H1 (cell line): ENCODE data around the gene SNF8. TPM values are rescaled to one million over a fixed set of nuclear protein-coding genes. Genes with fewer than 3 reads are reported as not detected.

ENCODE experiments used
- EGR1 ChIP-seq: IDR thresholded peaks from 2 replicates; pipeline ENCODE4 v1.6.1; 2011; ENCODE audit warnings: low read depth, low read length, borderline replicate concordance
- GTF2F1 ChIP-seq: IDR thresholded peaks from 2 replicates; pipeline ENCODE4 v1.6.1; 2012; ENCODE audit warnings: low read depth, low read length, improper control_type of control experiment, borderline replicate concordance
- KDM4A ChIP-seq: IDR thresholded peaks from one replicate; pipeline ENCODE4 v1.7.1; 2012; ENCODE audit warnings: low read depth, mild to moderate bottlenecking, moderate library complexity, low read length, inconsistent platforms; ENCODE audit not compliant: severe bottlenecking
- KDM5A ChIP-seq: fragments of 200-600 bp; IDR thresholded peaks from 2 replicates; pipeline ENCODE4 v1.7.1; 2012; ENCODE audit warnings: mild to moderate bottlenecking, low read length, inconsistent platforms, mixed read lengths
- MAFK ChIP-seq: IDR thresholded peaks from 2 replicates; pipeline ENCODE4 v1.6.1; 2012; ENCODE audit warnings: low read depth, mild to moderate bottlenecking, improper control_type of control experiment, low read length
- NANOG ChIP-seq: IDR thresholded peaks from 2 replicates; pipeline ENCODE4 v1.6.1; 2011; ENCODE audit warnings: low read length, low read depth, mild to moderate bottlenecking, inconsistent platforms; ENCODE audit not compliant: insufficient read depth, poor library complexity, severe bottlenecking
- PHF8 ChIP-seq: fragments of 200-600 bp; sonication (generic); conservative IDR thresholded peaks from 2 replicates; pipeline ENCODE4 v1.7.1; 2012; ENCODE audit warnings: low read depth, mild to moderate bottlenecking, inconsistent platforms, low read length, moderate library complexity
- POLR2A ChIP-seq, 2 experiments: IDR thresholded peaks; 1 replicate in 1 of 2; 2 replicates in 1 of 2; pipeline ENCODE4 v1.6.1; 2011; ENCODE audit warnings: low read depth in 2 of 2, low read length in 2 of 2, mild to moderate bottlenecking in 2 of 2; ENCODE audit errors: control extremely low read depth in 1 of 2
- POLR2AphosphoS5 ChIP-seq: IDR thresholded peaks from 2 replicates; pipeline ENCODE4 v1.6.1; 2011; ENCODE audit warnings: low read depth, low read length
- POU5F1 ChIP-seq: IDR thresholded peaks from 2 replicates; pipeline ENCODE4 v1.6.1; 2011; ENCODE audit warnings: low read depth, mild to moderate bottlenecking, low read length, moderate library complexity
- SAP30 ChIP-seq: fragments of 300-600 bp; sonication (generic); IDR thresholded peaks from 2 replicates; pipeline ENCODE4 v1.7.1; 2012; ENCODE audit warnings: low read length, moderate library complexity, mild to moderate bottlenecking, inconsistent platforms; ENCODE audit not compliant: insufficient read depth, insufficient replicate concordance
- SIN3A ChIP-seq, 2 experiments: IDR thresholded peaks in 1 of 2; conservative IDR thresholded peaks in 1 of 2; 2 replicates each; pipeline ENCODE4 v1.6.1; 2011 to 2012; ENCODE audit warnings: low read length in 2 of 2, improper control_type of control experiment in 1 of 2, low read depth in 1 of 2, mild to moderate bottlenecking in 1 of 2
- SP1 ChIP-seq: IDR thresholded peaks from 2 replicates; pipeline ENCODE4 v1.6.1; 2011; ENCODE audit warnings: low read depth, low read length
- SP4 ChIP-seq: IDR thresholded peaks from 2 replicates; pipeline ENCODE4 v1.6.1; 2012; ENCODE audit warnings: low read length, inconsistent platforms
- TAF1 ChIP-seq: IDR thresholded peaks from 2 replicates; pipeline ENCODE4 v1.6.1; 2011; ENCODE audit warnings: mild to moderate bottlenecking, low read depth, low read length
- TBP ChIP-seq: IDR thresholded peaks from 2 replicates; pipeline ENCODE4 v1.6.1; 2011; ENCODE audit warnings: low read depth, low read length, improper control_type of control experiment
- YY1 ChIP-seq: IDR thresholded peaks from 2 replicates; pipeline ENCODE4 v1.6.1; 2011; ENCODE audit warnings: low read depth, mild to moderate bottlenecking, low read length
- polyA plus RNA-seq, 7 experiments: library from polyadenylated mRNA; depleted of rRNA in 3 of 7; stranded (reverse) in 5 of 7; unstranded in 2 of 7; fragments of >200 nt in 5 of 7; fragments of 200-250 nt in 2 of 7; gene quantifications; 1 replicate in 5 of 7; 2 replicates in 1 of 7; 4 replicates in 1 of 7; pipeline versions ENCODE4 v1.2.1 to v1.2.3, GENCODE V29; 2011 to 2013; ENCODE audit warnings: missing spikeins in 2 of 7, mixed read lengths in 2 of 7
- total RNA-seq: library from RNA; stranded (reverse); fragmentation: NEBNext Ultra II Directional; extraction: Animal tissue kit (Norgen Biotek cat#: 25700); gene quantifications from 2 replicates; pipeline ENCODE4 v1.2.1, GENCODE V29; 2021
- TF ChIP-seq, protein P1 (sequence below): IDR thresholded peaks from 2 replicates; pipeline ENCODE4 v1.6.1; 2012; ENCODE audit warnings: inconsistent platforms
- TF ChIP-seq, protein P2 (sequence below), 3 experiments: IDR thresholded peaks; 1 replicate in 2 of 3; 2 replicates in 1 of 3; pipeline versions ENCODE4 v1.5.1 to v1.6.1; 2011; ENCODE audit warnings: low read length in 3 of 3, mild to moderate bottlenecking in 3 of 3, inconsistent platforms in 2 of 3, low read depth in 1 of 3, moderate library complexity in 1 of 3; ENCODE audit not compliant: insufficient read depth in 1 of 3; ENCODE audit errors: control extremely low read depth in 1 of 3

The SNF8 gene
- total and polyA plus RNA-seq, 2 of the 8 experiments (the other 6 are each of a cell fraction or from before 2014, with no cell fraction given) = 132 to 133 TPM

DNA sequence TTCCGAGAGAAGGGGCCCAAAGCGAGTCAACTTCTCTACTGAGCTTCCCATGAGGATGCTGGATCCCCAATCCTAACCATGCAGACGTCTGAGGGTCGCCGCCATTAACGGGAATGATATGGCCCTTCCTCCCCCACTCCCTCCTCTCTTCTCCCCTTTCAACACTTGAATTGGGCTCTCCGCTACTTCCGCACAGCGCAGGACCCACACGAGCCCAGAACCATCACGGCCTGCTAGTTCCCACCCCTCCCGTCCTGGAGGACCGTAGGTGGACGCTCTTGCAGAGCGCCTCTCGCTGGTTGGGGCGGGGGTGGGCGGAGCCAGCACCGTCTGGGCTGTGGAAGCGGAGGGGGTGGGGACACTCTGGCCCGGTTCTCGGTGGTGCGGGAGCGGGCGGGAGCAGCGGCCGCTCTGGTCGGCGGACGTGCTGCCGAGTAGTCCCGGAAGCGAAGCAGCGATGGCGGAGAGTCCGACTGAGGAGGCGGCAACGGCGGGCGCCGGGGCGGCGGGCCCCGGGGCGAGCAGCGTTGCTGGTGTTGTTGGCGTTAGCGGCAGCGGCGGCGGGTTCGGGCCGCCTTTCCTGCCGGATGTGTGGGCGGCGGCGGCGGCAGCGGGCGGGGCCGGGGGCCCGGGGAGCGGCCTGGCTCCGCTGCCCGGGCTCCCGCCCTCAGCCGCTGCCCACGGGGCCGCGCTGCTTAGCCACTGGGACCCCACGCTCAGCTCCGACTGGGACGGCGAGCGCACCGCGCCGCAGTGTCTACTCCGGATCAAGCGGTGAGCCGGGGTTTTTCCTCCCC is 36.4 kb downstream of the SNF8 start, which contains the start of gene UBE2Z (continued):
- TF ChIP-seq SIN3A (conservative IDR thresholded peaks at IDR 0.05 in 1 of 2, IDR thresholded peaks at IDR 0.05 in 1 of 2; ENCODE audit: low read depth in 1 of 2, low read length in 2 of 2) (peak; percentile 59 to 69; a peak in 2 of 4 replicates), GTF2F1 (peak; percentile 12; the same call in 1 of the 2 replicates), TAF1 (peak; percentile 95), POLR2AphosphoS5 (peak; percentile 89), YY1 (peak; percentile 80), NANOG (peak; percentile 8), POU5F1 (no peak), SP1 (peak; percentile 42; the same call in 1 of the 2 replicates), POLR2A (IDR thresholded peaks at IDR 0.05; ENCODE audit: control extremely low read depth in 1 of 2, low read depth in 2 of 2, low read length in 2 of 2) (peak; percentile 84 to 90), SP4 (peak; percentile 79), KDM4A (no peak), KDM5A (0 out of 2 replicates have a peak, but pooled peaks have one; percentile 7), TBP (peak; percentile 85), SAP30 (no peak), EGR1 (peak; percentile 87), MAFK (no peak), PHF8 (peak; percentile 85)
- TF ChIP-seq, protein P1, sequence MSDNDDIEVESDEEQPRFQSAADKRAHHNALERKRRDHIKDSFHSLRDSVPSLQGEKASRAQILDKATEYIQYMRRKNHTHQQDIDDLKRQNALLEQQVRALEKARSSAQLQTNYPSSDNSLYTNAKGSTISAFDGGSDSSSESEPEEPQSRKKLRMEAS = peak; percentile 71
- TF ChIP-seq, protein P2, sequence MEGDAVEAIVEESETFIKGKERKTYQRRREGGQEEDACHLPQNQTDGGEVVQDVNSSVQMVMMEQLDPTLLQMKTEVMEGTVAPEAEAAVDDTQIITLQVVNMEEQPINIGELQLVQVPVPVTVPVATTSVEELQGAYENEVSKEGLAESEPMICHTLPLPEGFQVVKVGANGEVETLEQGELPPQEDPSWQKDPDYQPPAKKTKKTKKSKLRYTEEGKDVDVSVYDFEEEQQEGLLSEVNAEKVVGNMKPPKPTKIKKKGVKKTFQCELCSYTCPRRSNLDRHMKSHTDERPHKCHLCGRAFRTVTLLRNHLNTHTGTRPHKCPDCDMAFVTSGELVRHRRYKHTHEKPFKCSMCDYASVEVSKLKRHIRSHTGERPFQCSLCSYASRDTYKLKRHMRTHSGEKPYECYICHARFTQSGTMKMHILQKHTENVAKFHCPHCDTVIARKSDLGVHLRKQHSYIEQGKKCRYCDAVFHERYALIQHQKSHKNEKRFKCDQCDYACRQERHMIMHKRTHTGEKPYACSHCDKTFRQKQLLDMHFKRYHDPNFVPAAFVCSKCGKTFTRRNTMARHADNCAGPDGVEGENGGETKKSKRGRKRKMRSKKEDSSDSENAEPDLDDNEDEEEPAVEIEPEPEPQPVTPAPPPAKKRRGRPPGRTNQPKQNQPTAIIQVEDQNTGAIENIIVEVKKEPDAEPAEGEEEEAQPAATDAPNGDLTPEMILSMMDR (IDR thresholded peaks at IDR 0.05; ENCODE audit: control extremely low read depth in 1 of 3, insufficient read depth in 1 of 3, low read depth in 1 of 3, low read length in 3 of 3) = peak; percentile 31 to 52 (median 39)
